IPS-18a (cell line): ENCODE results near the gene ARRDC1.
A peak's percentile ranks its signal among the peaks of the same experiment; 100 is the strongest.
"Not testable (repeated sequence)": the region's sequence is repeated elsewhere in the genome, so short reads cannot be mapped to it uniquely, and the experiment has no call there.

Source experiments
- H3K27ac ChIP-seq: one replicate; pipeline ENCODE4 v1.5.1; 2013; ENCODE audit warnings: low read length
- H3K27me3 ChIP-seq: one replicate; pipeline ENCODE4 v1.6.1; 2013; ENCODE audit warnings: mild to moderate bottlenecking, low read length; ENCODE audit not compliant: control insufficient read depth, insufficient read depth
- H3K36me3 ChIP-seq: one replicate; pipeline ENCODE4 v1.6.1; 2013; ENCODE audit warnings: low read depth, low read length; ENCODE audit not compliant: control insufficient read depth
- H3K4me1 ChIP-seq: one replicate; pipeline ENCODE4 v1.6.1; 2013; ENCODE audit warnings: low read depth, low read length; ENCODE audit not compliant: control insufficient read depth
- H3K4me3 ChIP-seq: one replicate; pipeline ENCODE4 v1.5.1; 2013; ENCODE audit warnings: low read length
- H3K9ac ChIP-seq: one replicate; pipeline ENCODE4 v1.6.1; 2013; ENCODE audit warnings: mild to moderate bottlenecking, low read length, moderate library complexity
- H3K9me3 ChIP-seq: one replicate; pipeline ENCODE4 v1.6.1; 2013; ENCODE audit warnings: low read depth, low read length; ENCODE audit not compliant: control insufficient read depth

Gene ARRDC1

GRCh38 chr9:137605121-137606004, at the start of gene ARRDC1:
TSS of gene ARRDC1 (plus strand) at chr9:137605686. CDS start at chr9:137605718, 32 bp downstream.
- Histone ChIP-seq H3K36me3 (no peaks in the 10 kb centered on the region), H3K9me3 (no peaks in the 10 kb centered on the region), H3K4me1 (no peaks in the 10 kb centered on the region), H3K9ac (no peak within 1 kb of the TSS), H3K4me3 (peak within 1 kb of the TSS; percentile 59), H3K27me3 (peaks cover 25% of the 10 kb centered on the region), H3K27ac (no peak within 1 kb of the TSS)

- Histone ChIP-seq H3K9me3 (no peaks in the 10 kb centered on the region), H3K27ac (no peak overlapping the region), H3K36me3 (peaks cover 30% of the 10 kb centered on the region), H3K27me3 (no peaks in the 10 kb centered on the region), H3K9ac (no peak overlapping the region), H3K4me1 (no peaks in the 10 kb centered on the region), H3K4me3 (no peak overlapping the region)
Observed at GRCh38 chr9:137556069-137556838, 49.2 kb upstream of the ARRDC1 start.

- H3K4me1 ChIP-seq = no peaks in the 10 kb centered on the region
- H3K4me3 ChIP-seq = no peak overlapping the region
- H3K9me3 ChIP-seq = no peaks in the 10 kb centered on the region
- H3K27me3 ChIP-seq = no peaks in the 10 kb centered on the region
- H3K27ac ChIP-seq = no peak overlapping the region
- H3K9ac ChIP-seq = no peak overlapping the region
- peaks cover 32% of the 10 kb centered on the region for H3K36me3 ChIP-seq
Observed at GRCh38 chr9:137558127-137558526, 47.4 kb upstream of the ARRDC1 start.

- Histone ChIP-seq H3K27ac (no peak overlapping the region), H3K9ac (no peak overlapping the region), H3K9me3 (no peaks in the 10 kb centered on the region), H3K4me3 (no peak overlapping the region), H3K36me3 (peaks cover 22% of the 10 kb centered on the region), H3K27me3 (no peaks in the 10 kb centered on the region), H3K4me1 (no peaks in the 10 kb centered on the region)
Observed at GRCh38 chr9:137564134-137564533, 41.4 kb upstream of the ARRDC1 start.

- H3K9me3 ChIP-seq = no peaks in the 10 kb centered on the region
- peaks cover 21% of the 10 kb centered on the region for H3K36me3 ChIP-seq
- no peak overlapping the region for H3K4me3 ChIP-seq
- no peaks in the 10 kb centered on the region for H3K27me3 ChIP-seq
- no peak overlapping the region for H3K9ac ChIP-seq
- no peak overlapping the region for H3K27ac ChIP-seq
- H3K4me1 ChIP-seq = no peaks in the 10 kb centered on the region
Observed at GRCh38 chr9:137564817-137565411, 40.6 kb upstream of the ARRDC1 start.

GRCh38 chr9:137568445-137568844, 37.0 kb upstream of the ARRDC1 start:
- H3K36me3 ChIP-seq = peaks cover 28% of the 10 kb centered on the region
- H3K27ac ChIP-seq, H3K9me3 ChIP-seq, H3K9ac ChIP-seq, H3K4me3 ChIP-seq, H3K27me3 ChIP-seq, H3K4me1 ChIP-seq: not testable (repeated sequence)

GRCh38 chr9:137569609-137570203, 35.8 kb upstream of the ARRDC1 start:
- no peak overlapping the region for H3K4me3 ChIP-seq
- no peak overlapping the region for H3K27ac ChIP-seq
- no peak overlapping the region for H3K9ac ChIP-seq
- H3K4me1 ChIP-seq = no peaks in the 10 kb centered on the region
- peaks cover 25% of the 10 kb centered on the region for H3K36me3 ChIP-seq
- H3K9me3 ChIP-seq = no peaks in the 10 kb centered on the region
- no peaks in the 10 kb centered on the region for H3K27me3 ChIP-seq

GRCh38 chr9:137570566-137570965, 34.9 kb upstream of the ARRDC1 start:
- no peaks in the 10 kb centered on the region for H3K4me1 ChIP-seq
- H3K9me3 ChIP-seq = no peaks in the 10 kb centered on the region
- H3K36me3 ChIP-seq = peaks cover 26% of the 10 kb centered on the region
- H3K27me3 ChIP-seq = no peaks in the 10 kb centered on the region
- no peak overlapping the region for H3K4me3 ChIP-seq
- no peak overlapping the region for H3K9ac ChIP-seq
- H3K27ac ChIP-seq = no peak overlapping the region

GRCh38 chr9:137574192-137574591, 31.3 kb upstream of the ARRDC1 start:
- H3K9me3 ChIP-seq = no peaks in the 10 kb centered on the region
- no peaks in the 10 kb centered on the region for H3K27me3 ChIP-seq
- peaks cover 29% of the 10 kb centered on the region for H3K36me3 ChIP-seq
- no peak overlapping the region for H3K27ac ChIP-seq
- peaks cover 6% of the 10 kb centered on the region for H3K4me1 ChIP-seq
- H3K4me3 ChIP-seq = no peak overlapping the region
- no peak overlapping the region for H3K9ac ChIP-seq

GRCh38 chr9:137575364-137575715, 30.1 kb upstream of the ARRDC1 start:
- no peaks in the 10 kb centered on the region for H3K27me3 ChIP-seq
- no peak overlapping the region for H3K27ac ChIP-seq
- H3K4me1 ChIP-seq = peaks cover 6% of the 10 kb centered on the region
- no peak overlapping the region for H3K4me3 ChIP-seq
- no peaks in the 10 kb centered on the region for H3K9me3 ChIP-seq
- H3K36me3 ChIP-seq = peaks cover 29% of the 10 kb centered on the region
- no peak overlapping the region for H3K9ac ChIP-seq

GRCh38 chr9:137575716-137576411, 29.6 kb upstream of the ARRDC1 start:
- peaks cover 29% of the 10 kb centered on the region for H3K36me3 ChIP-seq
- peaks cover 6% of the 10 kb centered on the region for H3K4me1 ChIP-seq
- no peaks in the 10 kb centered on the region for H3K9me3 ChIP-seq
- no peak overlapping the region for H3K9ac ChIP-seq
- H3K27me3 ChIP-seq = no peaks in the 10 kb centered on the region
- H3K27ac ChIP-seq = no peak overlapping the region
- H3K4me3 ChIP-seq = no peak overlapping the region
